Natural killer cell treated with Interleukin-12 subunit alpha and Interleukin-12 subunit beta and Interleukin-15 and Interleukin-18, amount 100 ng/mL, for 72 hours (primary cell): ENCODE measurements around the gene PDGFD. TPM values are rescaled to one million over a fixed set of nuclear protein-coding genes. Genes with fewer than 3 reads are reported as not detected.

Source experiments
- ATAC-seq, 2 donors: fragments of 150-1000 bp; cut with Tn5 transposase in 1 of 2; sonication (Bioruptor Pico), chemical (Tn5 transposase) in 1 of 2; 2 replicates each; pipeline ENCODE4 v1.10.0; 2021
- DNase-seq: peaks from one replicate; pipeline ENCODE4 v3.0.0; 2022; ENCODE audit warnings: low spot score
- H3K27ac Mint-ChIP-seq, 2 donors: 1 replicate in 1 of 2; 2 replicates in 1 of 2; pipeline ENCODE4 v1.8.0; 2022; ENCODE audit warnings: mixed read lengths in 2 of 2, mild to moderate bottlenecking in 1 of 2, moderate library complexity in 1 of 2
- H3K27me3 Mint-ChIP-seq, 2 donors: 1 replicate in 1 of 2; 2 replicates in 1 of 2; pipeline ENCODE4 v1.8.0; 2022; ENCODE audit warnings: mixed read lengths in 2 of 2
- H3K36me3 Mint-ChIP-seq: one replicate; pipeline ENCODE4 v1.8.0; 2022; ENCODE audit warnings: mixed read lengths
- H3K4me1 Mint-ChIP-seq, 2 donors: 1 replicate in 1 of 2; 2 replicates in 1 of 2; pipeline ENCODE4 v1.8.0; 2022; ENCODE audit warnings: low read depth in 2 of 2, mixed read lengths in 2 of 2, mild to moderate bottlenecking in 1 of 2
- H3K4me3 Mint-ChIP-seq: one replicate; pipeline ENCODE4 v1.8.0; 2022; ENCODE audit warnings: mixed read lengths
- H3K9me3 Mint-ChIP-seq: 2 replicates; pipeline ENCODE4 v1.8.0; 2022; ENCODE audit warnings: mixed read lengths
- total RNA-seq, 2 donors: library from RNA; stranded (reverse); gene quantifications; one replicate each; pipeline ENCODE4 v1.2.3, GENCODE V29; 2022

Gene PDGFD
- total RNA-seq, 2 donors from 2014 or later = 1.7 to 4.5 TPM

DNA sequence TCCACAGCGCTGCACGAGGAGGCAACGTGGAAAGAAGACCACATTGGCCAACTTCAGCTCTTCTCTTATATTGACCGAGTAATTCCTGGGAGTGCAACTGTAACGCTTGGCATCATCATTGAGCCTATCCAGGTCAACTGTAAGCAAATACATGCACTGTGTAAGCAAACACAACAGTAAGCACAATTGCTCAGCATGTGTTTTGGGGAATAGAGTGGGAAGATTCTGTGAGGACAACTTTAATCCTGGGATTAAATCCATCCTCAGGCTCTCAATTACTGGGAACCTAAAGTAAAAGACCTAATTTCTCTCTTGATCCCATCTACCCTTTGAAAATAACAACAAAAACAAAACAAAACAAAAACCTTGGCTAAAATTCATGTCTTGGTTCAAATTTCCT is 237.0 kb downstream of the PDGFD start:
- H3K4me3 Mint-ChIP-seq = no peak overlapping the region
- ATAC-seq = no peak
- H3K4me1 Mint-ChIP-seq = peaks cover 14 to 20% of the 10 kb centered on the region in 2 donors
- no peak for DNase-seq
- H3K27ac Mint-ChIP-seq = no peak overlapping the region
- no peaks in the 10 kb centered on the region for H3K36me3 Mint-ChIP-seq
- no peaks in the 10 kb centered on the region for H3K9me3 Mint-ChIP-seq
- H3K27me3 Mint-ChIP-seq = no peaks in the 10 kb centered on the region

DNA sequence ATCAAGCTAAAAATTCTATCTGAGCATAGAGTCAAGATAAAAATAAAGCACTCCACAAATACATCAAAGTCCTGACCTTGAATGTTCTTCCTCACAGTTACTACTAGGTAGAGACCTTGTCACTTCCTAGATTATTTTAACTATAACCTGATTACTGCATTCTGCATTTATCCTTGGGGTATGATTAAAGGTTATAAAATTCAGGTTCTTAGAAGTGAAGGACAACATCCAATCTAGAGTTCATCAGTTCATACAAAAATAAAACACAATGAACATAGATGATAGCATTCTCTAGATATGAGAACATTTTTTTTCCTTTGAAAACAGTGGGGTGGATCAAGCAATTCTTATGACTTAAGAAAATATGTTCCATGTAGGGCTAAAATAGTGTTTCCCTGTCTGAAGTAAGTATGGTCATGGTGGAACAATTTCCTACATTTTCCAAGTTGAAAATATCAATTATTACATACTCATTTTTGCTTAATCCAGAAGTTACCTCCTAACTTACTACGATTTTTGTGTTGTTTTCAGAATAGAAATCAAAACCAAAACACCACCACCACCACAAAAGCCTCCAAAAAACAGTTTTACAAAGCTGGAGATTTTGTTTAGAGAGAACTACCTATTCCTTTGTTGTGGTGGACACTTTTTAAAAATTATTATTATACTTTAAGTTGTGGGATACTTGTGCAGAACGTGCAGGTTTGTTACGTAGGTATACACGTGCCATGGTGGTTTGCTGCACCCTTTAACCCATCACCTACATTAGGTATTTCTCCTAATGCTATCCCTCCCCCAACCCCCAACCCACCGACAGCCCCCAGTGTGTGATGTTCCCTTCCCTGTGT is 239.6 kb downstream of the PDGFD start:
- Mint-ChIP-seq H3K36me3 (no peaks in the 10 kb centered on the region), H3K4me1 (peaks cover 14 to 21% of the 10 kb centered on the region in 2 donors), H3K4me3 (peak overlapping the region; percentile 65), H3K27ac (peak overlapping the region in 1 of 2 donors; percentile 78), H3K27me3 (no peaks in the 10 kb centered on the region), H3K9me3 (no peaks in the 10 kb centered on the region)
- DNase-seq = no peak
- no peak for ATAC-seq

DNA sequence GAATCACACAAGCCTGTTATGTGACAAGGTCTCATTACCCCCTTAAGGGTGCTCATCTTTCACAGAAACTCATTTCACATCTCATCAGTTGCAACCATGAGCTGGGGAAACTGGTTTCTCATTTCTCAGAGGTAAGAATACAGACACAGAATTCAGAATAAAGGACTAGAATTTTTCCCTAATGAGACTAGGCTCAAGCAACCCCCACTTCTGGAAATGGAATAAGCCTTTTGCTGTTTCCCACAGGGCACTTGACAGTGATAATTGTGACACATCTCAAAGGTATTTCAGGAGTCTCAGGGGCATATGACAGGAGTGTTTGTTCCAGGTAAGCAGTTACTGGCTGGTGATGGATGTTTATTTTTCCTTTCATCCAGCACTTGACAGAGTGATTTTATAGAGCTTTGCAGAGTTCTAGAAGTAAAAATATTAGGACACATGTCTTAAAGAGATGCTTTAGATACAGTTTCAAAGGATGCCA is 240.5 kb downstream of the PDGFD start:
- peak overlapping the region in 1 of 2 donors; percentile 78 for H3K27ac Mint-ChIP-seq

DNA sequence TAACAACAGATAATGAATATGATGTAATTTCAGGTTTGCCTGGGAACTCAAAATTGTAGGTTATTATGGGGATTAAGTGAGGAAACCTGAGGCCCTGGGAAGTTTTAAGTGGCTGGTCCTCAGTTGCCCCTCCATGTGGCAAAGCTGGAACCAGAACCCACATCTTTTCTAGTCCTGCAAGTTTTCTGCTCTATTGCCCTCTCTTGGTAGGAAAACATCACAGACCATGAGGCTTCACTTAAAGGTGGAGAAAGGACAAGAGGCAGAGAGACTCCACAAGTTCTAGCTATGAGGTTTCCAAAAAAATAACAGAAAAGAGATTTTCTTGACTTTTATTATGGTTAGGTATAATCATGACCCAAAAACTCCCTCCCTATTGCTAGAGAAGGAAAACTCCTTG is 243.0 kb downstream of the PDGFD start:
- Mint-ChIP-seq H3K9me3 (no peaks in the 10 kb centered on the region), H3K36me3 (no peaks in the 10 kb centered on the region), H3K4me1 (peaks cover 9 to 14% of the 10 kb centered on the region in 2 donors), H3K4me3 (no peak overlapping the region), H3K27me3 (no peaks in the 10 kb centered on the region), H3K27ac (no peak overlapping the region)
- DNase-seq (no peak), ATAC-seq (no peak)

More for the DNA sequence above, 240.5 kb downstream of the PDGFD start:
- no peak for DNase-seq
- Mint-ChIP-seq H3K4me1 (peaks cover 14 to 20% of the 10 kb centered on the region in 2 donors), H3K9me3 (no peaks in the 10 kb centered on the region), H3K4me3 (no peak overlapping the region), H3K27me3 (no peaks in the 10 kb centered on the region), H3K36me3 (no peaks in the 10 kb centered on the region)
- ATAC-seq = no peak

DNA sequence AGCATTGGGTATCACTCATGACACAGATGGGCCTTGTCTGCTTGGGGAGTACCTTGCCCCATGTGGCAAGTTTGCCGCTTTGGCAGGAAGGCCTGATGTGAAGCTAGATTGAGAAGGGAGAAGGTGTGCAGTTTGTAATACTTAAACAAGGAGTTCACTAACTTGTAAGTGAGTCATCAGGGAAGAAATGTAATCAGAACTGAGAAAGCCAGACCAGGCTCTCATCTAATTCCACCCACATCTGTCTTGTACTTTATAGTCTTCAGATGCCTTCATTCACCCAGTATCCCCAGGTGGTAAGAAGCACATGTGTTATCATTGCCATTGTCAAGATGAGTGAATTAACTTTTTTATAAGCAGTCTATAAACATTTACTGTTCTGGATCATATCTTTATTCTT is 243.5 kb downstream of the PDGFD start:
- no peaks in the 10 kb centered on the region for H3K27me3 Mint-ChIP-seq
- no peaks in the 10 kb centered on the region for H3K9me3 Mint-ChIP-seq
- H3K4me1 Mint-ChIP-seq = peaks cover 9 to 14% of the 10 kb centered on the region in 2 donors
- H3K36me3 Mint-ChIP-seq = peaks cover under 1% of the 10 kb centered on the region
- H3K27ac Mint-ChIP-seq = no peak overlapping the region
- ATAC-seq (no peak), DNase-seq (no peak)
- H3K4me3 Mint-ChIP-seq = no peak overlapping the region

DNA sequence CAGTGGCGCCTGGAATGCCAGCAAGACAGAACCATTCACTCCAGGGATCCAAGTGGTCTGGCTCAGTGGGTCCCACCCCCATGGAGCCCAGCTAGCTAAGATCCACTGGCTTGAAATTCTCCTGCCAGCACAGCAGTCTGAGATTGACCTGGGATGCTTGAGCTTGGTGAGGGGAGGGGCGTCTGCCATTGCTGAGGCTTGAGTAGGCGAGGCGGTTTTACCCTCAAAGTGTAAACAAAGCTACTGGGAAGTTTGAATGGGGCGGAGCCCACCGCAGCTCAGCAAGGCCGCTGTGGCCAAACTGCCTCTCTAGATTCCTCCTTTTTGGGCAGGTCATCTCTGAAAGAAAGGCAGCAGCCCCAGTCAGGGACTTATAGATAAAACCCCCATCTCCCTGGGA is 253.2 kb downstream of the PDGFD start:
- Mint-ChIP-seq H3K36me3 (peaks cover 42% of the 10 kb centered on the region), H3K27me3 (no peaks in the 10 kb centered on the region), H3K9me3 (peaks cover 8% of the 10 kb centered on the region), H3K27ac (no peak overlapping the region), H3K4me3 (no peak overlapping the region), H3K4me1 (peaks cover 16% of the 10 kb centered on the region in 2 donors)
- ATAC-seq = no peak
- no peak for DNase-seq

DNA sequence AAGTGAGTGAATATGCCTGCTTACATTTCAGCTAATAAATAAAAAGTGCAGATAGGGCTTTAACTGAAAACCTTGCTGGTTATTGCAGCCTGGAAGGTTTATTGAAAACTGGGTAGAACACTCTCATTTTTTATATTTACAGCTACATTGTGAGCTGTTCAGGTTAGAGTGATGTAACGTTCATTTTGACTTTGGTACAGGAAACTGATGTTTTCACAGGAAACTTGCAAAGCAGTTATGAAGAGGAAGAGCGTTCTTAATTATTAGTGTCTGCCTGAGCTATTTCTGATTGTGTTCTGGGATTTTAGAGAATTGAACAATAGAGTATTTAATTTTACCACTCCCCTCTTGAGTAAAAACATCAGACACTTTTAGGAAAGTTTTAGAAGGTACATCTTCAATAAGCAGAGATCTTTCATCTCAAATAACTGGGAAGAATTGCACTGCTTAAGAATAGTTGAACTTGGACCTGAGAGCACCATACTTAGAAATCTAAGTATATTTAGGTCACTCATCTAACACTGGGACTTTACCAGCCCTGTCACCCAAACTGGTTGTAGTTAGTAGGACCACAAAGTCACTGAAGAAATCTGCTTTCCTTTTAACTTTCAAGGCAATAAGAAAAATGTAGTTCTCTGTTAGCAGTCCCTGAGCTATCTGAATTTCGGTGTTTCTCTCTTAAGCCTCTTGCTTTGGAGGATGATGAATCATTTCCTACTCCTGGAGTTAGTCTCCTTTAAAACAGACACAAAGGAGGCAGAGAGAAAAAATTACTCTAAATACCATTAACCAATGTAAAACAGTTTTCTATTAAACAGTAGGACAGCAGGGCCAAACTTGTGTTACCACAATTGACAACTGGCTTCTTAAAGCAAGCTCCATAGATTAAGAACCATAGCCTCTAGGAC is 256.1 kb downstream of the PDGFD start:
- peaks cover 16% of the 10 kb centered on the region in 2 donors for H3K4me1 Mint-ChIP-seq
- H3K9me3 Mint-ChIP-seq = peaks cover 2% of the 10 kb centered on the region
- peaks cover 15% of the 10 kb centered on the region for H3K36me3 Mint-ChIP-seq
- ATAC-seq (peak; percentile 65 to 71), DNase-seq (no peak)
- no peaks in the 10 kb centered on the region for H3K27me3 Mint-ChIP-seq
- H3K4me3 Mint-ChIP-seq = peak overlapping the region; percentile 77
- peak overlapping the region; percentile 86 to 93 for H3K27ac Mint-ChIP-seq

DNA sequence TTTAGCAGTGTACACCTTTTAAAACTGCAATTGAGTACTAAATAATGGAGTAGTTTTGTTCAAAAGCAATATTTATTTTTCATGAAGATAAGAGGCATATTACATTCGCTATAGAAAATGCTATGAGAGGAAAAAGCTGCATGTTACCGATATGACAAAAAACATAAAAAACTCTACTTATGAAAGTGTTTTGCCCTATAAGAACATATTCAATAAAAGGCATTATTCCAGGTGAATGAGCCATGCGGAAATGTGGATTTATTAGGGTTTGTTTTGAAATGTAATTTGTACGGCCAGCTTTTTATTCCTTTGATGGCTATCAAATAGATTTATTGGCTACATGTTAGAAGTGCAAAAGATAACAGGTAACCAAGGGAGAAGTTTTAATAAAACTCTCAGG is 256.8 kb downstream of the PDGFD start:
- Mint-ChIP-seq H3K27ac (peak overlapping the region; percentile 86 to 93), H3K27me3 (no peaks in the 10 kb centered on the region), H3K4me1 (peaks cover 16% of the 10 kb centered on the region in 2 donors), H3K4me3 (peak overlapping the region; percentile 77), H3K9me3 (peaks cover 2% of the 10 kb centered on the region), H3K36me3 (peaks cover 8% of the 10 kb centered on the region)
- DNase-seq (no peak), ATAC-seq (no peak)

DNA sequence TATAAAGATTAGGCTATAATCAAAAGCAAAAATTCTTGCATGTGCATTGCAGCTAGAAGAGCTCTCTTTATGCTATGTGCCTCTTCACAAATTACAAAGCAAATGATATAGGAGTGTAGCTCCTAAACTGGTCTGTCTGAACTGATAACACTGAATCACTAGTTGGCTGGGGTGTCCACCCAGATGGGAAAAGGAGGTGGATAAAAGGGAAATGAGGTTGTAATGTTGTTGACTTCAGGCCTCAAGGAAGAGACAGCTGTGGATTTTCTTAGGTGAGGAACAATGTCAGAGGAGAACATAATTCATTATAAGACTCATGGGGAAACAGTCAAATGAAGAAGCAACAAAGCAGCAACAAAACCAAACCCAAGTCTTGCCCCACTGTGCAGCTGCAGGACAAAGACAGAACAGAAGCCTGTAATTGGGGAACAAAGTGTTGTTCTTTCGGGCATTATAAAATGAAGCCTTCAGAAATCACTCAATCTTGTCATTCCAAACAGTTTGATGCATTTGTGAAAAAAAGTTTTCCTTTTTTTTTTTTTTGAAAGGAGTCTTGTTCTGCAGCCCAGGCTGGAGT is 257.6 kb downstream of the PDGFD start:
- no peak for ATAC-seq
- no peak for DNase-seq
- H3K4me1 Mint-ChIP-seq = peaks cover 16% of the 10 kb centered on the region in 2 donors
- peaks cover under 1% of the 10 kb centered on the region for H3K36me3 Mint-ChIP-seq
- H3K27me3 Mint-ChIP-seq = no peaks in the 10 kb centered on the region
- no peaks in the 10 kb centered on the region for H3K9me3 Mint-ChIP-seq
- H3K27ac Mint-ChIP-seq = no peak overlapping the region
- no peak overlapping the region for H3K4me3 Mint-ChIP-seq

DNA sequence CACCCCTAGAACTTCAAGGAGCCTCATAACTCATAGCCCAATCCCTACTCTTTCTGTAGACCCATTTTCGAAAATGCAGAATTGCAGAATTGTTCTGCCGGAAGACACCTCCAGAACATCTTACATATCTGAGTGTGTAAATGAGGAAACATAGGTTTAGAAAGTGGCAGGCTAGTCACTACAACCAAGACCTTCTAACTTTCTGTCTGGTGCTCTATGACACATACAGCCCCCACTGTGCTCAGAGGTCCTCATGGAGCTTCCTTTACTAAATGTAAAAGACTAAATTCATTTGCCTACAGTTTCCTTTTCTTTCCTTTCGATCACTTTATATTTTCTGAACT is 259.7 kb downstream of the PDGFD start:
- Mint-ChIP-seq H3K27me3 (no peaks in the 10 kb centered on the region), H3K36me3 (no peaks in the 10 kb centered on the region), H3K9me3 (no peaks in the 10 kb centered on the region), H3K4me3 (no peak overlapping the region), H3K4me1 (peaks cover 16% of the 10 kb centered on the region in 2 donors), H3K27ac (no peak overlapping the region)
- ATAC-seq = no peak
- DNase-seq = no peak

DNA sequence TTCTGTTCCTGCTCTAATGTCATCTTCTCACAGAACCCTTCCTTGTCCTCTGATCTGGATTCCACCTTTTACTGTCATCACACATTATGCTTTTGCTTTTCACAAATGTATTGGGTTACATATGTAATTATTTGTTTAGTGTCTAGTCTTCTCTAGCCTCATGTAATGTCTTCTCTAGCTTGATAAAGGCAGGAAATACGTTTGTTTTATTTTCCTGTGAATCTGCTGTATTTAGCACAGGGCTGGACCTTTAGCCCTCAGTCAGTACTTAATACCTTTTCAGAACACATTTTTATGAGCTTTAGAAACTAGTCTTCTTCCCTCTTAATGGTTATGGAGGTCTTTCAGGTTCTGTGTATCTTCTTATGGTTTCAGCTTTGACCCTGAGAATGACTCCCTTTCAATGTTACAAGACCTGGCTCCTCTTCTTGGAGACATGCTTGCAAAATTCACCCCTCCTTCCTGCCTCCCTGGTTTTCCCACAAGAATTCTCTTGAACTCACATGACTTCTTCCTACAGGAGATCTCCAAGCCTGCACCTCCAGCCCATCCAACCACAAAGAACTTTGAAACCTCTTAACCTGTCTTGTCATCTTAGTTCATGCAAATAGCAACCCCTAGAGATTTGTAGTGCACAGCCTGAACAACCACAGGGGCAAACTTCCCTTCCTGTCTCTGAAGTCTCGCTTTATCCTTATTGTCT is 260.2 kb downstream of the PDGFD start:
- Mint-ChIP-seq H3K27me3 (no peaks in the 10 kb centered on the region), H3K4me1 (peaks cover 16% of the 10 kb centered on the region in 2 donors), H3K4me3 (no peak overlapping the region), H3K36me3 (no peaks in the 10 kb centered on the region), H3K27ac (no peak overlapping the region), H3K9me3 (no peaks in the 10 kb centered on the region)
- ATAC-seq (no peak), DNase-seq (no peak)

DNA sequence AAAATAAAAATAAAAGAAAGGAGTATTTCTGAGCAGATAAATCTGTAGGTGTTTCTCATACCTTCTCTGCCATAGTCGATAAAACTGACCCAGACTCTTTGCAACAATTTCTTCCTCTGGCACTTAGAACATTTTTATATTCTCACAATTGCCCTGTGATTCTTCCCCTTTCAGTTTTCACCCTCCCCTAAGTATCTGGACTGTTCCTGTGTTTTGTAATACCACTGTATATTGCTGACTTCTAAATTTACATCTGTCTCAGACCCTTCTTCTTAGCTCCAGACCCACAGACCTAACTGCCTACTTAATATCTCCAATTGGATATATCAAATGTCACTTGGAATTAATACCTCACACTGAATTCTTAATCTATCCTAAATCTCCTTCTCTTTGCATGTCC is 261.0 kb downstream of the PDGFD start:
- ATAC-seq (no peak), DNase-seq (no peak)
- Mint-ChIP-seq H3K27me3 (no peaks in the 10 kb centered on the region), H3K36me3 (no peaks in the 10 kb centered on the region), H3K27ac (no peak overlapping the region), H3K4me3 (no peak overlapping the region), H3K9me3 (no peaks in the 10 kb centered on the region), H3K4me1 (peaks cover 16 to 18% of the 10 kb centered on the region in 2 donors)

DNA sequence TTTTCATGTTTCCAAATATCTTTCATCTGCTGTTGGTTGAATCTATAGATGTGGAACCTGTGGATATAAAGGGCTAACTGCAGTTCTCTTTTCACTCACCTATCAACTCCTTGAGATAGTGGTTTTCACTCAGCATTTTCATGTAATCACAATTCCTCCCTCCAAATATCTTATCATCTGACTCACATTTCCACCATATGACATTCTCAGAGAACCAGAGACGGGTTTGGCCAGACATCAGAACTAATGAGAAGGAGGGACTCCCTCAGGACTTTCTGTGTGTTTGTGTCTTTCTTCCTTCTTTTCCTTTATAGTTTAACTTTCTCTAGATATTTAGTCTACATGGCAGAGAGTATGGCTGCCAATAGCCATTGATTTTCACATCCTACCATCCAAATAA is 262.3 kb downstream of the PDGFD start:
- H3K27ac Mint-ChIP-seq = no peak overlapping the region

More for the DNA sequence above, 262.3 kb downstream of the PDGFD start:
- Mint-ChIP-seq H3K4me1 (peaks cover 9% of the 10 kb centered on the region in 2 donors), H3K9me3 (no peaks in the 10 kb centered on the region), H3K4me3 (no peak overlapping the region), H3K27me3 (no peaks in the 10 kb centered on the region), H3K36me3 (no peaks in the 10 kb centered on the region)
- no peak for DNase-seq
- no peak for ATAC-seq
